NCI-H146 treated with DMSO at 0.1 percent for 48 hours (cell line): ENCODE results near the gene HAL.

Experiments used
- DNase-seq: peaks from one replicate; lab custom pipeline; 2025; ENCODE audit not compliant: unreplicated experiment; lab: John Stamatoyannopoulos, UW

Gene HAL

DNA sequence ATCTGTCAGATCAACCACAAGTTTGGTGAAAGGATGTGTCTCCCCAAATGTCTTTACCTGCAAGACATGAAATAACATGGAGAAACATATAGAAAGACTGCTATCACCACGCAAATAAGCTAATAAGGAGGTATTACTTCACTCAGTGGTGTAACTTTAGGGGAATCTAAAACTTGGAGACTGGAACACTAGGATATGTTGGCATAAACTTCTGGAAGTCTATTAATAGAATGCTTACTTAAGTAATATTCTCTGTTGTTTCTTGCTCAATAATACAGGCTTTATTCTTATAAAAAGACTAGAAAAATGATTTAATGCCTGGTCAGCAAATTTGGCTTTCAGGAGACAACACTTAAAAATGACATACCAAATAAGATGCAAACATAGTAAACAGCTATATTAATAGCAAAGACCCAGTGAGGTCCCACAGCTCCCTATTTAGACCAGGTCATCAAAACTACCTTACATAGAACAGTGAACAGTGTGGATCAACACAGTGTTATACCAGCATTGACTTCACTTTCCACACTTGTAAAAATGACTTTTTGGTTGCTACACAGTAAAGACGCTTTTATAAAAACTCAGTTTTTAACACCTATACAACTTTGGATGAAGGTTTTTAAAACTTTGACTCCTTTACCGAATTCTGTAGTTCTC, 18.9 kb upstream of the HAL start:
- DNase-seq: no peak

DNA sequence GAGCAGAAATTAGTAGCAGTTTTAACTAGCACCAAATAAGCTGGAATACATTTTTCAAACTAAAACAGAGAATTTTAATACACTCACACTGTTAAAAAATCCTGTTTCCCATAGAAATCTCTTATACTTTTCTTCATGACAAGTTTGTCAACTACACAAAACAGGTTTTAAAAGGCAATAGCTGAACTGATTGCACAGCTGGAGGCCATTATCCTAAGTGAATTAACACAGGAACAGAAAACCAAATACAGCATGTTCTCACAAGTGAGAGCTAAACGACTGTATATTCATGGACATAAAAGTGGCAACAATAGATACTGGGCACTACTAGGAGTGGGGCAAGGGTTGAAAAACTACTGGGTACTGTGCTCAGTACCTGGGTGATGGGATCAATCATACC, 11.6 kb upstream of the HAL start:
- no peak for DNase-seq

DNA sequence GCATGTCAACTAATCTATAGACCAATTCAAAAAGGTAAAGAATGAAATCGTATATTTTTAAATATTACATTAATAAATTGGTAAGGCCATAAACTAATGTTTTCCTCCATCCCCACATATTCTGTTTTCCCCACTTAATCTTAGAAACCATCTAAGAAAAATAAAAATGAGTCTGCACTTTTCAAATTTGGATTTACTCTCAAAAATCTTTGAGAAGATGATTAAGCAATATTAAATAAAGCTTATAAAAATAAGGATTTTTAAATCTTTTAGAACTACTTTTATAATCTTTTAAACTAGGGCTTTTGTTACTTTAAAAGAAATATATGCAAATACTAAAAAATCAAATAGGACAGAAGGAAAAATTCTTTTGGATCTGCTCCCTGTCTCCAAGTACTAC, 10.6 kb upstream of the HAL start:
- no peak for DNase-seq

DNA sequence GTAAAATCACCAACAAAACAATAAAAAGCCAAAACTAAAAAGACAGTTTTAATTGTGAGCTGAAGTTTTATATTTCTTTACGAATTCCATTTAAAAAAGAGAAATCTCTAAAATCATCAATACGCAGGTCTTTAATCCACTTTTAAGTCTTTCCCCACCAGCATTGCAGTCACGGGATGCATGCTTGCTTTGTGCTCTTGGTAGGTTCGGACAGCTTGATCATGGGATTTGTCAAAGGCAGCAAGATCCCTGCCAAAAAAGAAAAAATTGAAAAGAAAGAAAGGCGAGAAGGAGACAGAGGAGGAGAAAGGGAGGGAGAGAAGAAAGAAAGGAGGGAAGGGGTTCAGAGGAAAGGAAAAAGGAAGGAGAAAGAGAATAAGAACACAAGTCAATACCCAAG, 4.7 kb upstream of the HAL start:
- no peak for DNase-seq

DNA sequence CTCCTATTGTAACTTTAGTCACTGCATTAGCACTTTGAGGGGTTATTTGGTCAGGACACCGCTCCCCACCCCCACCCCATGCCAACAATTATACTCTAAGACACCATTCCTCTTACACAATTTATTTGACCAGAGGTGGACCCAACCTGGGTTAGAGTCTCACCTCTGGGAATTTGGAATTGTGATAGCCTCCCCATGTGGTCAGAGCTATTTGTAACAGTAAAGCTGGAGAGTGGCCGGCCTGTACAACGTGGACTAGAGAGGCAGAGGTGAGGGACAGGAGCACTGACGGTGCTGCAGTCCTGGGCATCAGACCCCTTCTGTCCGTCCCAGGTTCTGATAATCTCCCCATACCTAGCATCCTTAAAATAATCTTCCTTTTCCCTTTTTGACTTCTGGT, 3.3 kb upstream of the HAL start:
- DNase-seq: no peak

DNA sequence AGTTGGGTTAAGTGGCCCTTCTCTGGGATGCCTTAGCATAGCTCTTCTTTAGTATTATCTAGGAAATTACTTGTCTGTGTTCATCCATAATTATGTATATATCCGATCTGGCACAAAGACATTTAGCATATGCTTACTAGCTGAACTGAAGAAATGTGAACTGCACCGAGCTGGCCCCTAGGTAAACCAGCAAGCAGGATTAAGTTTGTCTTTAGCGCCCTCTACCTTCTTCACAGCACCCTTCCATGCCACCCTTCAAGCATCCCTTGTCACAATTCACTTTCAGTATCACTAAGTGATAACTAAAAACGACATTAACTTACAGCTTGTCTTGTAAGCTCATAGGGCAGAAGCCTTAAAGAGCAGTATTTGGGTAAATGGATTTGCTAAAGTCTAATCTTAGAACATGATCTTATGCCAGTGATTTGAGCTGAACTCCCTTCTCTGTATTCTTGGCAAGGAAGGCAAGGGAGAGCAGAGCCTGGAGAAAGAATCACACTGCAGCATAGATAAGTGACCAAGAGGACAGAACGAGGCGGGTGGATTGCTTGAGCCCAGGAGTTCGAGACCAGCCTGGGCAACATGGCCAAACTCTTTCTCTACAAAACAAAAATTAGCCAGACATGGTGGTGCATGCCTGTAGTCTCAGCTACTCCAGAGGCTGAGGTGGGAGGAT, 2.6 kb upstream of the HAL start:
- DNase-seq: peak; percentile 52

DNA sequence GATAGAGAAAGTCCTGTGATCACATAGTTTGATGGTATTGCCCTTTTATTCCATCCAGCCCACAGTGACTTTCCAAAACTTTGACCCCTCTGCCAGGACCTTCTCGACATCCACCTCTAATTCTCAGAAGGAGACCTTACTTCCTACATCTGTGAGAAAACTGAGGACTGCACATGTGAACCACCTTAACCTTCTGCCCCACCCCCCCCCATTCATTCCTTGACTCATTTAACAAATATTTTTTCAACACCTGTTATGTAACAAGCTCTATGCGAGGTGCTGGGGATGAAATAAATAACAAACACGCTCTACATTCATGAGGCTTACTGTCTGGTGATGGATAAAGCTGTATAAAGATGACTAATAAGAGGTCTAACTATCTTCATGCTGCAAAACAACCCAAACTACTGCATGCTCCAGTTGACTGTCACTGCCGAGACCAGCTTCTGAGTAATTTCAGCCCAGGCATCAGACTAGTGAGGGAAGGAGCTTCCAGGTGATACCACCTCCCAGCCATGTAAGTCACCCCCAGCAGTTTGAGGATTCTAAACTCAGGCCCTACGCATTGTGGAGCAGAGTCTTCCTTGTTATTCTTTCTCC, 1.9 kb upstream of the HAL start:
- no peak for DNase-seq

DNA sequence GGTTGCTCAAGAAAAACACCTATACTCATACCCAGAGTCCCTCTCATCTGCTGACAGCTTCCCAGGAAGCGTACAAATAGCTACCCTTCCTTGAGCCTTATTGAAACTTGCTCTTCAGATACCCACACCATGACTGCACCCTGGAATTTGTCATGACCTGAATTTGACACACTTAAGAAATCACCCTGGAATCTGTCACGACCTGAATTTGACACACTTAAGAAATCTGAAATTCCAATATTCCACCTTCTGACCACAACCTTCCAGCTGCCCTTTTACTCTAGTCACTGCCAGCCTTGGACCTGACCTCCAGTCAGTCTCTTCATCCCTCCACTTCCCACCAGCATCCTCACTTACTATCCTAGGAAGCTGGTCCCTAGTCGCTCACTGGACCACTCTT, 1.1 kb upstream of the HAL start:
- no peak for DNase-seq

DNA sequence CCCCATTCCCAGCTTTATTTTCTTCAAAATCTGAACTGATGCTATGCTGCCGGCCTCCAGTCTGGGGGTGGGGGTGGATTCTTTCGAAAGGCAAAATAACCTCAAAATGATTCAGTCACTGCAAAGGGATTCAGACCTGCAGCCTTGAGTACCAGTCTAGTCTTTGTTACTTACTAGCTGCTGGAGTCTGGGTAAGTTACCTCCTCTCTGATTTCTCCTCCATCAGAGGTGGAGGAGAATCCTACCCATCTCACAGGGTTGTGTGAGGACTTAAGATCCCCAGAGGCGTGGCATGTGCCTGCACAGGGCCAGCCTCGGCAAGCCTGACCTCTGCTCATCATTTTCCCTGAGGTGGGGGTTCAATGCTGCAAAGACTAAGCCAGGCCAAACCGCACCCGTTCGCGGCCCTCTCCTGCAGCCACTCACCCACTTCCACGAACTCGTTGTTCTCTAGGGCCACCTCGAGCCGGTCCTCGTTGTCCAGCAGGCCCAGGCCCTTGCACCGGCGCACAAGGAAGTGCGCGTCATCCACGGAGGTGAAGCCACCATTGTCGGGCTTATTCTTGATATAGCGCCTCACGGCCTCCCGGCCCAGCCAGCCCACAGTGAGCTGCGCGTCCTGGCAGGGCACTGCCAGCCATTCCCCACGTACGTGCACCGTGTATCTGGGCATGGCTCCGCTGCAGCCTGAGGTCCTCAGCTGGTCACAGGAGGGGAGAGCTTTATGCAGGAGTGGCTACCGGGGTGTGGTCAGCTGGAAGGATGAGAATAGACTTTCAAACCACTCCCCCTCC, 709 bp downstream of the HAL start:
- no peak for DNase-seq

DNA sequence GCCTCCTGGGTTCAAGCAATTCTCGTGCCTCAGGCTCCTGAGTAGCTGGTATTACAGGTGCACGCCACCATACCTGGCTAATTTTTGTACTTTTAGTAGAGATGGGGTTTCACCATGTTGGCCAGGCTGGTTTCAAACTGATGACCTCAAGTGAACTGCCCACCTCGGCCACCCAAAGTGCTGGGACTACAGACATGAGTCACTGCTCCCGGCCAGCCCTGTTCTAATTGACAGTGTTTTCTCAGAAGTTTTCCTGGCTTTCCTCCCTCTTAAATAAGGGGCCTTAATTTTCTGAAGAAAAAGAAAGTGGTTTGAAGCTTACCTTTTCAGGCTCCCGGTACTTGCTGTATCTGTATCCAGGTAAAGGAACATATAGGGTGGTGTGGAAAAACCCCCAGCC, 1.7 kb downstream of the HAL start:
- DNase-seq: no peak

DNA sequence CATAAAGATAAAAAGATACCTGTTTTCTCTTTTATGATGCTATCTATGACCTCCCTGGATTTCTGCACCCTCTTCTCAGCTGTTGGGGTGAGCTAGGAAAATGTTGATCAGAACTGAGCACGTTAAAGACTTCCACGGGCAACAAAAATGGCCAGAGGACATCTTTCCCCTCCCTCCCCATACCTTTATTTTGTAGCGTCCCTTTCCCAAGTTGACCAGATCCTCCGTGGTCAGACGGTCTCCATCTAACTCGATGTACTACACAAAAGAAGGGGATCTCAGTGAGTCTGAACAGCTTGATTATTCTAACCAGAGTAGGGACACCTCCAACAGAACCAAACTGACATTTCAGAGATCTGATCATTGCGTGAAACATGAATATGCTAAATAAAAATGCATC, 2.2 kb downstream of the HAL start:
- DNase-seq: no peak

DNA sequence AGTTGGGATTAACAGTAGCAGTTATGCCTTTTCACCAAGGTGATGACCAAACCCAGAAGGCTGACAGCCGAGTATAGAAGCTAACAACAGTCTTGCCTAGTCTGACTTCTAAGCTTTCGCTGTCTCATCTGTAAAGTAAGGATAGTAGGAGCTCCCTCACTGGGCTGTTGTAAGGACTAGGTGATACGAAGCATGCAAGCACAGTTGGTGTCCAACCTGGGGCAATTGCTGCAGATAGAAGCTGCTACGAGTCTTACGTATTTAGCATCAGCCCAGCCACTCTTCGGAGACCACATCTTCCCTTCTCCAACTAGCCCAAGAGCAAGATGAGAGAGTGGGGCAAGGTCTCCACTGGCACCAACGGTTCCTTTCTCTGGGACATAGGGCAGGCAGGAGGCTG, 6.0 kb downstream of the HAL start:
- DNase-seq: no peak

DNA sequence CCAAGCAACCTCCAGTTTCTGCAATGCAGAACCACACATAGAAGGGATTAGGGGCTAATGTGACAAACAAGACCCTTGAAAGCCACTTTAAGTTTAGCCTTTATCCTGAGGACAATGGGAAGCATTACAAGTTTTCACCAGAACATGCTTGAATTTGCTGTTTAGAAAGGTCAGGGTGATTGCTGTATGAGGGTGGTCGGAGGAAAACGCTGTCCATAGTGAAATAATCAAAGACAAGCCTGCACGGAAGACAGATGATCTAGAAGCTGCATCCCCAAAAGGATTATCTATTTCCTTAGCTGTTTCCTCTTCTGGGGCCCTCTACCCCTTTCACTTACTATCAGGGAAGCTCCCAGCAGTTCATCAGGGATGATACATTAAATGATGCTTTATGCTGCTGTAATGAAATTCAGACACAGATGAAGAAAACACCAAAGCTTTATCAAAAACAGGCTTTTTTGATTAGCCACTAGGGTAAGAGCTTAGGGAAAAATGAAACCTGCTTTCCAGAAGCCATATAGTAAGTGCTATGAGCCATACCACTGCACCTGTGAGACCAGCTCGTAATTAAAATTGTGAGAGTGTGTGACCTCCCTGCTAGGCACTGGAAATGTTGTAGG, 6.5 kb downstream of the HAL start:
- no peak for DNase-seq

DNA sequence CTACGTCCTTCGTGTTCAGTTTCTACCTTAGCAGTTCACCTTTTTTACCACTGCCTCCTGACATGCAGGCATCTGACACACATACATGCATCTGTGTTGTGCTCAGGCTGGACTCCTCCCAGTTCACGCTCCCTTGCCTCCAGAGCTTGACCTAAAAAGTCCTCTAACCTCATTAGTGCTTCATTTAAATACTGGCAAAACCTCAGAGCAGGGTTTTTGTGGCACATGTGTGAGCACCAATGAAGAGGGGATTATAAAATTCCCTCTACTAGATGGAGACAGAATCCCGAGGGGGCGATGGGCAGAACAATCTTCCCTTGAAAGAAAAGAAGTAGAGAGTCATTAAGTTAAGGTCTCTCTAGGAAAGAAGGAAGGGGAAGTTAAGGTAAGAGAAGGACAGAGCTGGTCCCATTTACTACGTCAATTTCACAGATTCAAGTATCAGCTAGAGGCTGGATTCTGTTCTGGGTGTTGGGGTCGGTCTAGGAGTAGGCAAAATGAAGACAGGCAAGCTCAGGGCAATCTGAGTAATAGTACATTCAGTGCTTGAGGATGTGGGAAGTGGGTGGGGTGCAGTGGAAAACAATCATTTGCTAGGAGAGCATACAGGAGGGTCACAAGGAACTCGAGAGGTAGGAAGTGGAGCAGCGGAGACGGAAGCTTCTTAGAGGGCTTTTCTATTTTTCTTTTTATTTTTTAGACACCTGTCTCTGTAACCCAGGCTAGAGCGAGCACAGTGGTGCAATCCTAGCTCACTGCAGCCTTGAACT, 7.5 kb downstream of the HAL start:
- no peak for DNase-seq

DNA sequence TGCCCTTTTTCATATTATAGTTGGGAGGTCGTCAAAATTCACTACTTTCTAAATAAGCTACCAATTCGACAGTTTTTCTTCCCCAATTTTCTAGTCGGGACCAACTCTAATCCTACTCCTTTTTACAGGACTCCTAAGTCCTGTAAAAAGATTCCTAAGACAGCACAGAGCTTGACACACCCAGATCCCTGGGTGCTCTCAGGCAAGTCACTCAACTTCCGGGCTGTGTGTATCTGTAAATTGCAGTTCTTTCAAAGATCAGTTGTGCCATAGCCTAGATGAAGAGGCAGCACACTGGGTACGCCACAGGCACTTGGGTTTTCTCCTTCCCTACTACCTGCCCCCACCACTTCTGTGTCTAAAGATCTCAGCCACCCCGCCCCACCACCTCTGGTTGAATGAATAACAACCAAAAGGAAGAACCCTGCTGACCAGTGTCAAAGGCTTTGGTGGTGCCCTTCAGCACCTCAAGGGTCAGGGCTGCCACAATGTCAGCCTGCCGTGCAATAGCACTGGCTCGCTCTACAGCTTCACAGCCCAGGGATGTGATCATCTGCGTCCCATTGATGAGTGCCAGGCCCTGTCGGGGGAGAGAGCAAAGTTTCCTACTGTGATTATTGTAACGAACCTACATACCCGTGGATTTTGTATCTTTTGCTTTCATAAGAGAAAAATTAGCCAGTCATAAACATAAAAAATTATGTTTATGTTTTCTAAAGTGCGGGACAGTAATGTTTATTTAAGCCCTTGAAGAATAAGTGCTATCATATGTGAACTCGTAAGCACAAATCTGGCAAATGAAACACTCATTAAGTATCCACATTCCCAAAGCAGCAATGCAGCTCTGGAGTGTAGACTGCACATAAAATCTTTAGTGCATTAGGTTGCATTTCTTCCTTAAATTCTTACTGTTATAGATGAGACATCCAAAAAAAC, 9.2 kb downstream of the HAL start:
- DNase-seq: no peak

DNA sequence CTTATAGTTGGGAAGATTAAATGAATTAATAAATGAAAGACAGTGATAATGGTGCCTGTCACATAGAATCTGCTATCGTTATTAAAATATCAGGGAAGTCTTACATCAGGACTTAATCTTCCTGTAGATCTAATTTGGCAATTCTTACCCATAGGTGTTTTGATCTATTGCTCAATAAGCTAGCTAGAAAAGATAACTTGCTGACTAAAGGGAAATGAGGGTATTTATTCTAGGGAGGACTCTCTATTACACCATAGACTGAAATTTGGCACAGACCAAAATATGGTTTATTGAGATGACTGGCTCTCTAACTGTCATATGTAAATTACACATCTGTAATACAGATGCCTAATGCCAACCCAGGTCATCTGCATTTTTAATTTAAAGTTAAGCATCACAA, 11.5 kb downstream of the HAL start:
- no peak for DNase-seq

DNA sequence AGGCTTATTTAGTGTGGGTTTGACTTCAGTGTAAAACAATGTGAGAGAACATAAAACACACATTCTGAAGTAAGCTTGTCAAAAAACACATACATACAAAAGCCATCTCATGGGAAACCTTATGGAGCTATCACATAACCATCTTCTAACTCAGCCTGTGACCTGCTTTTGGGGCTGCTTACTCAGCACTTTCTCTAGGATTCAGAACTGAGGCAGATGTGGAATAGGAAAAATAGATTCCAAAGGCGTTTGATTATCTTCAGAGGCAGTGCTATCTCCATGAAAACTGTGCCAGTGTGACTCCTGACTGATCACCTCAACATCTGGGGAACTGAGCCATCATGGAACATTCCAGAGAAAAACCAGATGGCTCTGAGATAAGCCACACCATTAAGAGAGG, 13.5 kb downstream of the HAL start:
- no peak for DNase-seq

DNA sequence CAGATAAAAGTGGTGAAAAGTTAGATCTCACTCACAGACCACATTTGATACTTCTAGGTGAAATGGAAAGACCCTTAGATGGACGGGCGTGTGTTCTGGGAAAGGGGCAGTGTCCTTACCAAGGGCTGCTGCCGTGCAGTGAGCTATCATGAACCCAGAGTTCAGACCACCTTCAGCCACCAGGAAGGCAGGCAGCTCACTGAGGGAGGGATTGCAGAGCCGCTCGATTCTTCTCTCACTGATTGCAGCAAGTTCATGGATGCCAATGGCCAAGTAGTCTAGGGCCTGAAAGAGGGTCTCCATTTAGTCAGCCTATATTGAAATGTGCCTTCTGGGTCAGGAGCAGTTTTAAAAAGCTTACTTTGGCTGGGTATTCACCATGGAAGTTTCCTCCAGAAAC, 15.7 kb downstream of the HAL start:
- no peak for DNase-seq

DNA sequence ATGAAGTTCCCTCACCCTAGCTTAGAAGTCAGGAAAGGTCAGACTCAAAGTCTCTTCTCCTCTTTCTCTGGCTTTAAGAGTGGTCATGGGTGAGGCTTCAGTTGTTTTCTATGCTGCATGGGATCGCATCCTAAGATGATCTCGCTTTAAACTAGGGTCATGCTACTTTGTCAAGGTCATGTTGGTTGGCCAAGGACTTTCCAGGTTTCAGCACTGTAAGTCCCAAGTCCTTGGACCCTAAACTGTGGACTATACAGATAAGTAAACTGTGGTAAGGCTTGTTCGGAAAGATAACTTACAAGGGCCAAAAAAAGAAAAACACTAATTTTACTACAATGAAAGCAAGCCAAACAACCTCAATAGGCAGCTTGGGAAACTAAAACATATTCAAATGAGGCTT, 17.4 kb downstream of the HAL start:
- DNase-seq: no peak

DNA sequence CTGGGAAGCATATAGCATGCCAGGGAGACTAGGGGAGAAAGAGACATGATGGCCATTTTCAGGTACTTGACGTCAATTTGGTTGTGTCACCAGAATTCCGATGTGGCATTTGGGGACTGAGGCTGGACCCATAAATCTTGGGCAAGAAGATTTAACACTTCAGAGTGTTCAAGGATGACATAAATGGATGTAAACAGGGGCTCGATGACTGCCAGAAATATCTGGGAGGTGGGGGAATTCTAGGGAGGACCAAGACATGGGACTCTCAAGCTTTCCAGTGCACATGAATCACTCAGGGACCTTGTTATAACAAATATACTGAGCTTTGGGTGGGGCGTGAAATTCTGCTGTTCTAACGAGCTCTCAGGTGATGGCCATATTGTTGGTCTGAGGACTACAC, 17.8 kb downstream of the HAL start:
- DNase-seq: no peak
